GM23338 (cell line): ENCODE measurements around the gene OPN1MW3. TPM values are rescaled to one million over a fixed set of nuclear protein-coding genes. Genes with fewer than 3 reads are reported as not detected.
"Not testable (repeated sequence)": the region's sequence is repeated elsewhere in the genome, so short reads cannot be mapped to it uniquely, and the experiment has no call there.

ENCODE experiments used
- ATAC-seq: fragments of 200-7000 bp; cut with Tn5 transposase; 3 replicates; pipeline ENCODE4 v1.9.1; 2020
- DNase-seq: peaks from one replicate; pipeline ENCODE4 v3.0.0-alpha.2; 2015; ENCODE audit warnings: low spot score
- H2AFZ ChIP-seq: fragments of 200-600 bp; sonication (generic); 2 replicates; pipeline ENCODE4 v1.8.0; 2016; ENCODE audit warnings: antibody characterized with exemption, mild to moderate bottlenecking, moderate library complexity
- H3F3A ChIP-seq: fragments of 200-600 bp; sonication (generic); replicated peaks from 2 replicates; pipeline ENCODE4 v1.8.0; 2017; ENCODE audit warnings: antibody characterized with exemption, mixed run types, low read depth
- H3K27ac ChIP-seq: fragments of 200-600 bp; sonication (generic); 2 replicates; pipeline ENCODE4 v1.6.1; 2016; ENCODE audit warnings: low read depth
- H3K27me3 ChIP-seq: fragments of 200-600 bp; sonication (generic); 2 replicates; pipeline ENCODE4 v1.8.0; 2016; ENCODE audit warnings: mild to moderate bottlenecking, mixed run types, moderate library complexity; ENCODE audit not compliant: insufficient read depth
- H3K36me3 ChIP-seq: fragments of 200-600 bp; sonication (generic); 2 replicates; pipeline ENCODE4 v1.8.0; 2016; ENCODE audit warnings: mild to moderate bottlenecking; ENCODE audit not compliant: insufficient read depth
- H3K4me1 ChIP-seq: fragments of 200-600 bp; sonication (generic); 2 replicates; pipeline ENCODE4 v1.8.0; 2016; ENCODE audit warnings: mild to moderate bottlenecking, moderate library complexity; ENCODE audit not compliant: insufficient read depth
- H3K4me2 ChIP-seq: fragments of 200-600 bp; sonication (generic); 2 replicates; pipeline ENCODE4 v1.7.1; 2017; ENCODE audit warnings: mixed run types
- H3K4me3 ChIP-seq: fragments of 200-600 bp; sonication (generic); 2 replicates; pipeline ENCODE4 v1.6.1; 2016; ENCODE audit warnings: mixed run types
- H3K79me2 ChIP-seq: fragments of 200-600 bp; sonication (generic); replicated peaks from 2 replicates; pipeline ENCODE4 v1.8.0; 2017; ENCODE audit warnings: mild to moderate bottlenecking; ENCODE audit not compliant: insufficient read depth
- H3K9me2 ChIP-seq: fragments of 200-600 bp; sonication (generic); 2 replicates; pipeline ENCODE4 v1.8.0; 2017; ENCODE audit not compliant: insufficient read depth
- H4K20me1 ChIP-seq: fragments of 200-600 bp; sonication (generic); replicated peaks from 2 replicates; pipeline ENCODE4 v1.8.0; 2017; ENCODE audit warnings: mild to moderate bottlenecking; ENCODE audit not compliant: insufficient read depth
- H3K27ac Mint-ChIP-seq: 2 replicates; pipeline ENCODE4 v1.8.0; 2020; ENCODE audit warnings: inconsistent platforms, mild to moderate bottlenecking, moderate library complexity, mixed read lengths
- H3K27me3 Mint-ChIP-seq: 3 replicates; pipeline ENCODE4 v1.8.0; 2022; ENCODE audit warnings: low read depth, mild to moderate bottlenecking, moderate library complexity, mixed read lengths, inconsistent platforms; ENCODE audit not compliant: insufficient read depth, poor library complexity
- H3K36me3 Mint-ChIP-seq: 3 replicates; pipeline ENCODE4 v1.8.0; 2021; ENCODE audit warnings: low read depth, mild to moderate bottlenecking, inconsistent platforms, moderate library complexity, mixed read lengths
- H3K4me1 Mint-ChIP-seq: 3 replicates; pipeline ENCODE4 v1.8.0; 2020; ENCODE audit warnings: mild to moderate bottlenecking, inconsistent platforms, mixed read lengths
- H3K4me3 Mint-ChIP-seq: 3 replicates; pipeline ENCODE4 v1.8.0; 2021; ENCODE audit warnings: moderate library complexity, mild to moderate bottlenecking, inconsistent platforms, mixed read lengths
- H3K9me3 Mint-ChIP-seq: 3 replicates; pipeline ENCODE4 v1.8.0; 2020; ENCODE audit warnings: moderate library complexity, mild to moderate bottlenecking, inconsistent platforms, mixed read lengths
- polyA plus RNA-seq: library from polyadenylated mRNA; unstranded; fragments of >200 nt; fragmentation: Nextera tagmentation; extraction: Ambion mirVana; gene quantifications from 2 replicates; pipeline ENCODE4 v1.2.1, GENCODE V29; 2016
- total RNA-seq: library from RNA; depleted of rRNA; stranded (reverse); fragments of >200 nt; shearing (Covaris generic); gene quantifications from 2 replicates; pipeline ENCODE4 v1.2.3, GENCODE V29; 2014

Gene OPN1MW3
- total and polyA plus RNA-seq, 2 experiments from 2014 or later = not detected

GRCh38 chrX:154226706-154227105, 30.7 kb upstream of the OPN1MW3 start:
- not testable (repeated sequence) for H3K36me3 ChIP-seq, H3K9me2 ChIP-seq, H3K36me3 Mint-ChIP-seq, H3K4me1 ChIP-seq, H4K20me1 ChIP-seq, H3K79me2 ChIP-seq, H3K4me2 ChIP-seq, H3K4me1 Mint-ChIP-seq, ATAC-seq, H3K27ac ChIP-seq, H3K9me3 Mint-ChIP-seq, H2AFZ ChIP-seq, H3K27ac Mint-ChIP-seq, H3F3A ChIP-seq, DNase-seq, H3K27me3 ChIP-seq, H3K4me3 Mint-ChIP-seq, H3K27me3 Mint-ChIP-seq, H3K4me3 ChIP-seq

- not testable (repeated sequence) for H3K4me3 Mint-ChIP-seq, DNase-seq, H3K27me3 ChIP-seq, H3K36me3 Mint-ChIP-seq, H2AFZ ChIP-seq, H3K4me3 ChIP-seq, H3K4me1 ChIP-seq, H3K79me2 ChIP-seq, H3K36me3 ChIP-seq, H3K27ac Mint-ChIP-seq, H3F3A ChIP-seq, ATAC-seq, H3K27me3 Mint-ChIP-seq, H3K9me3 Mint-ChIP-seq, H4K20me1 ChIP-seq, H3K4me1 Mint-ChIP-seq, H3K27ac ChIP-seq, H3K9me2 ChIP-seq, H3K4me2 ChIP-seq
Observed at GRCh38 chrX:154231443-154231842, 25.9 kb upstream of the OPN1MW3 start.

- H3K27me3 Mint-ChIP-seq, H3K36me3 Mint-ChIP-seq: not testable (repeated sequence)
- peak; percentile 53 for ATAC-seq
Observed at GRCh38 chrX:154233620-154234019, 23.8 kb upstream of the OPN1MW3 start.

GRCh38 chrX:154238939-154239559, 18.3 kb upstream of the OPN1MW3 start:
- not testable (repeated sequence) for H3K27ac ChIP-seq, H3K4me1 Mint-ChIP-seq, H3K36me3 Mint-ChIP-seq, H3K9me2 ChIP-seq, H2AFZ ChIP-seq, H3K36me3 ChIP-seq, H3K27me3 ChIP-seq, H3K4me3 ChIP-seq, H3F3A ChIP-seq, H3K27me3 Mint-ChIP-seq, DNase-seq, H3K4me3 Mint-ChIP-seq, H3K79me2 ChIP-seq, ATAC-seq, H3K4me2 ChIP-seq, H3K27ac Mint-ChIP-seq, H3K4me1 ChIP-seq, H3K9me3 Mint-ChIP-seq, H4K20me1 ChIP-seq

More at GRCh38 chrX:154233620-154234019, 23.8 kb upstream of the OPN1MW3 start:
- H3K4me1 ChIP-seq, H3K27ac ChIP-seq, H3K4me3 Mint-ChIP-seq, H4K20me1 ChIP-seq, H3K9me2 ChIP-seq, H3K79me2 ChIP-seq, H3K36me3 ChIP-seq, H3K4me2 ChIP-seq, H3K4me1 Mint-ChIP-seq, H3F3A ChIP-seq, DNase-seq, H3K27me3 ChIP-seq, H3K27ac Mint-ChIP-seq, H2AFZ ChIP-seq, H3K4me3 ChIP-seq, H3K9me3 Mint-ChIP-seq: not testable (repeated sequence)

GRCh38 chrX:154239982-154240503, 17.3 kb upstream of the OPN1MW3 start:
- H3K79me2 ChIP-seq, H3K27ac Mint-ChIP-seq, H3K4me3 Mint-ChIP-seq, H4K20me1 ChIP-seq, ATAC-seq, H2AFZ ChIP-seq, H3K4me1 Mint-ChIP-seq, H3K4me2 ChIP-seq, H3K4me1 ChIP-seq, H3K36me3 Mint-ChIP-seq, H3K9me3 Mint-ChIP-seq, H3K36me3 ChIP-seq, H3K9me2 ChIP-seq, H3K27me3 ChIP-seq, H3K4me3 ChIP-seq, DNase-seq, H3K27ac ChIP-seq, H3K27me3 Mint-ChIP-seq, H3F3A ChIP-seq: not testable (repeated sequence)

- not testable (repeated sequence) for H4K20me1 ChIP-seq, H3K9me2 ChIP-seq, H3K27me3 Mint-ChIP-seq, H3K79me2 ChIP-seq, H3K36me3 Mint-ChIP-seq, H2AFZ ChIP-seq, DNase-seq, H3F3A ChIP-seq, H3K27me3 ChIP-seq, H3K27ac Mint-ChIP-seq, H3K4me3 Mint-ChIP-seq, H3K4me3 ChIP-seq, H3K36me3 ChIP-seq, ATAC-seq, H3K27ac ChIP-seq, H3K4me1 Mint-ChIP-seq, H3K4me1 ChIP-seq, H3K4me2 ChIP-seq, H3K9me3 Mint-ChIP-seq
Observed at GRCh38 chrX:154247377-154248045, 9.9 kb upstream of the OPN1MW3 start.
